GM19239 (cell line): ENCODE data around the gene CDH15.

Experiments used
- DNase-seq: peaks from one replicate; pipeline ENCODE4 v3.0.0; 2011; ENCODE audit warnings: low spot score; ENCODE audit not compliant: insufficient read length
- FAIRE-seq: peaks from 2 replicates; lab custom pipeline; 2011; peaks lifted over from hg19 to GRCh38; lab: Jason Lieb, UNC

Gene CDH15

GRCh38 chr16:89171216-89172170, at the start of gene CDH15:
TSS of gene CDH15 (plus strand) at chr16:89171748. CDS start at chr16:89171832, 84 bp downstream.
- peak; percentile 97 for DNase-seq
- peak; percentile 97 for FAIRE-seq

GRCh38 chr16:89122322-89122851, 49.2 kb upstream of the CDH15 start:
- DNase-seq (peak; percentile 76), FAIRE-seq (no peak)

DNA sequence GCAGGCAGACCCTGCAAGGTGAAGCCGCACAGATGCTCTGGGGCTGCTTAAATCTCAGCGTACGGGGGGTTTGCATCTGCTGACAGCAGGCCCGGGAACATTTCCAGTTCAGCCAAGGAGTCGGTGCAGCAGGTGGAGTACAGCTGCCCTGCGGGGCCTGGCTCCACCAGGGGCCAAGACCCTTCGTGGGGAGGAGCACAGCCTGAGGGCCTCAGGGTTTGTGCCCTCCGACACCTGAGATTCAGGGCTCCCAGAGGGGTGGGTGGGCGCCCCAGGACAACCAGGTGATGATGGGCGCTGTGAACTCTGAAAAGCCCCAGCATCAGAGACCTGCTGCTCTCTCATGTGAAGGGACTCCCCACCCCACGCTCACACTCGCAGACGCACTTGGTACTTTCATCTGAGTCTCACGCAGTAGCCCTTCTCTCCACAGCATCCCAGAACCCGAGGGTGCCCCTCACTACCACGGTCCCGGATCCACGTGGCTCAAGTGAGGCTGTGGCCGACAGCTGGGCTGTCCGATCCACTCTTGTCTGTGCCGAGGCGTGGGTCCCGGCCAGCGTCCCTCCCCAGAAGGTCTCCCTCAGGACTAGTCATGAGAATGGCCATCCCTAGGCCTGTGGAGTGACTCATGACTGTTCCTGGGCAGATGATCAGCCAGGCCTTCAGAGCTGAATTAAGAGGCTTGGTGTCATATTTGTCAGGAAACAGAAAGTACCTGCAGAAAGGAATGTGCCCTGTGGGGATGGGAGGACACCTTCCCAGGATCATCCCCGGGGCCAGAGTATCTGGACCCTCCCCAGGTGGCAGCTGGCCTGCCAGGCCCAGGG, 48.3 kb upstream of the CDH15 start:
- DNase-seq: no peak
- no peak for FAIRE-seq

DNA sequence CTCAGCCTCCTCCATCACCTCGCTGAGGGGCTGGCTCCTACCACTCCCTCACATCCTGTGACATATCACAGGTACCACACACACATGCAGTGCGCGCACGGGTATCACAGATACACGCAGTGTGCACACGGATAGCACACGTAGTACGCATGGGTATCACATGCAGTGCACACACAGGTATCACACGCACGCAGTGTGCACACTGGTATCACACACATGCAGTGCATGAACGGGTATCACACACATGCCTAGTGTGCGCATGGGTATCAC, 47.8 kb upstream of the CDH15 start:
- FAIRE-seq (no peak), DNase-seq (no peak)

DNA sequence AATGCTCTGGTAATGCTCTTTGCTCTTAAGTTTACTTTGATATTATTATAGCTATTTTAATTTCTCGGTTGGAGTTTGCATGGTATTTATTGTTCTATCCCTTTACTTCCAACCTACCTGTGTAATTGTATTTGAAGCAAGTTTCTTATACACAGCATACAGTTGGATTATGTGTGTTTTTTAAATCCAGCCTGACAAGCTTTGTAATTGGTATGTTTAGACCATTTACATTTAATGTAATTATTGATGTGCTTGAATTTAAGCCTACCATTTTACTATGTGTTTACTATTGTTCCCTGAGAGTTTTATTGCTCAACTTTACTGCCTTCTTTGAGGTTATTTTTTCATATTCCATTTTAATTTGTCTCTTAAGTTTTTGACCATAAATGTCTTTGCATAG, 42.2 kb upstream of the CDH15 start:
- no peak for DNase-seq
- no peak for FAIRE-seq

DNA sequence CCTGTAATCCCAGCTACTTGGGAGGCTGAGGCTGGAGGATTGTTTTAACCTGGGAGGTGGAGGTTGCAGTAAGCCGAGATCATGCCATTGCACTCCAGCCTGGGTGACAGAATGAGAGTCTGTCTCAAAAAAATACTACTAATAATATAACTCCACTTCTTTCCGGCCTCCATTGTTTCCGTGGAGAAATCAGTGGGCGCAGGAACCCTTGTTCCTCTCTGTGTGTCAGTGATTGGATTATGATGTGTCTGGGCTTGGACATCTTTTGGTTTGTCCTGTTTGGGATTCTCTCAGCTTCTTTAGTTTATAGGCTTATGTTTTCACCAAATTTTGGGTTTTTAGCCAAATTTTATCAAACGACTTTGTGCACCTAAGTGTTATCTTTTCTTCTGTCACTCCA, 41.1 kb upstream of the CDH15 start:
- no peak for DNase-seq

DNA sequence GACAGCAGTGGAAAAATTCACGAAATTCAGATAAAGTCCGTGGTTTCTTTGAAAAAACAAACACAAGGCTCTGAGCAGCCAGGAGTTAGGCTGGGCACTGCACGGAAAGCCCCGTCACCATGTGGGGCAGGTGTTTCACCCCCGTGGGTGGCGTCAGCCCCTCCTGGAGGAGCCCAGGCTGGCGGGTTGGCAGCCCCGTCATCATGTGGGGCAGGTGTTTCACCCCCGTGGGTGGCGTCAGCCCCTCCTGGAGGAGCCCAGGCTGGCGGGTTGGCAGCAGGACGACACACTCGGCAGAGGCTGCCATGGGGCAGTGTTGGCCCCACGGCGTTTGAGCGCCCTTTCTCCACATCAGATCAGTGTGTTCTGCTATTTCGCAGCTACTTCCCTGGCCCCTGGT, 39.8 kb upstream of the CDH15 start:
- no peak for DNase-seq
- FAIRE-seq: no peak

More for the DNA sequence above, 41.1 kb upstream of the CDH15 start:
- no peak for FAIRE-seq

DNA sequence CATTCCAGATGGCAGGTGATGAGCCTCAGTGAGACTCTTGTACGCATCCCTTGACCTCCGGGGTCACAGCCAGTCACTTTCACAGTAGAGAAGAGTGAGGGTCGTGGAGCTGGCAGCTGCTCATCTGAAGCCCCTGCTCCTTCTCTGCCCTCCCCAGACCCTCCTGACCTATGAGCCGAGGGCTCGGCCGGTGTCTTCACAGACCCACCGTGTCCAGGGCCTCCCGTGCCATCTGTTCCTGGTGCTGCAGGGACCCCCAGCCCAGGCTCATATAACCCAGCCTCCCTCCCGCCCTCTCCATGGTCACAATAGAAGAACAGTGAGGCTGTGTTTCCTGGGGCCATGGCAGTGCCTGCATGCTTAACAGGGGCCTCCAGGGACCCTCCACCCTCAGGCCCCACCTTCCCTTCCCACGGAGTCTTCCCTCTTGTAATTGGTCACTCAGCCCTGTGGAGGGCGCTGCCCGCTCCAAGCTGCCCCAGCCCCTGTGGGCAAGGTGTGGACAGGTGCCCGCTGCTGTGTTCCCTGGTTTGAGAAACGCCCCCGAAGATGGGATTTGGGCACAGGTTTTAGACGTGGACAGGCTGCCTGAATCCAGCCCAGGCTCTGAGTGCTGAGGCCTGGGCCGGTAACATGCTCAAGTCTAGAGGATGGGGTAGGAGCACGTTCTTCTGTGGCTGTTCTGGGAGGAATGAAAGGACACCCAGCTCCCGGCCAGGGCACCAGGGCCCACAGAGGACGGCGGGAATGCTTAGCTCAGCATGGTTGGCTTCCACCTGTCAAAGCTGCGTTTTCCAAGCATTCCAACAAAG, 39.1 kb upstream of the CDH15 start:
- no peak for FAIRE-seq

GRCh38 chr16:89133457-89134127, 38.0 kb upstream of the CDH15 start:
- DNase-seq (no peak), FAIRE-seq (no peak)

More for the DNA sequence above, 39.1 kb upstream of the CDH15 start:
- DNase-seq: no peak

GRCh38 chr16:89134269-89134668, 37.3 kb upstream of the CDH15 start:
- FAIRE-seq (no peak), DNase-seq (no peak)

DNA sequence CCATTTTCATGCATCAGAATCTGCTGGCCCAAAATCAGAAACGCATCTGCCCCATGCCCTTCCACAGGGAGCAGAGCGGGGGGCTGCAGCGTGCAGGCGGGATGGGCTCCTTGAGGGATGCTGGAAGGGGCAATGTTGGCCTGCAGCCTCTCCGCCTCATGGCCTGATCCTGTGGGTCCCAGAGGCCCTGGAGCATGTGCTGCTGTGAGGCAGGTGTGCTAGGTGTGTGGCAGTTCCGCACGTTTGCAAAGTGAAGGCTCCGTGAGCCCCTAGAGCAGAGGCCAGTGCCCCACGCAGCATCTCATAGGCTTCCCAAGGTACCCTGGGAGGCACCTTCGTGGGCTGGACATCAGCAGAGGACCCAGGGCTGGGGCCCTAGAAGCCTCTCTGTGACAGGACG, 36.4 kb upstream of the CDH15 start:
- no peak for DNase-seq
- no peak for FAIRE-seq

DNA sequence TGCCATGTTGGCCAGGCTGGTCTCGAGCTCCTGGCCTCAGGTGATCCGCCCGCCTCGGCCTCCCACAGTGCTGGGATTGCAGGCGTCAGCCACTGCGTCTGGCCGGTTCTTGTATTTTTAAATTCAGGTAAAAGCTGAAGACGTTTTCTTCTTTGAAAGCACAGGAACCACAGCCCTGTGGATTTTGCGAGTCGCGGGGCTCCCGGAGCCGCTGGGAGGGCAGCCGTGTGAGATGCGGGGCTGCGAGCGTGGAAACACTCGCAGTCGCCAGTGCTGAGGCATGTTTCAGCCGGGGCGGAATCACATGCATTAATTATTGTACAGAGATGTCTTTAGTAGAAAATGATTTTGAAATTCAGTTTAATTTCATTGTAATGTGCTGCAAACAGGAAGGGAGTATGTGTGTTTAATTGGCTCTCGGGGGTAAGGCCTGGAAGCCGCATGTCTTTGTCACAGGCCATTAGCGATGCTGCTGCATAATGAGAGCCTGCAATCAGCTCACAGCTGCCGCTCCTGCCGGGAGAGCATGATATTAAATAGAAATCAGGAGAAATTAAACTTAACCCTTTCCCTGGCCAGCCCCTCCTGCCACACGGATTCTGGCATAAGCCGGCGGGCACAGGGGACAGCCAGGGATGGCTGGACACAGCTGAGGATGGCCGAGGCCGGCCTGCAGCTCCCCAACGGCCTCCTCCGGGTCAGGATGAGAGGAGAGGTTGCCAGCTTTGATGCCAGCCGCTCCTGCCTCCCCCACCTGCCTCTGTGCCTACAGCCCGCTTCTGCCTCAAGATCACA, 35.4 kb upstream of the CDH15 start:
- FAIRE-seq (no peak), DNase-seq (no peak)

DNA sequence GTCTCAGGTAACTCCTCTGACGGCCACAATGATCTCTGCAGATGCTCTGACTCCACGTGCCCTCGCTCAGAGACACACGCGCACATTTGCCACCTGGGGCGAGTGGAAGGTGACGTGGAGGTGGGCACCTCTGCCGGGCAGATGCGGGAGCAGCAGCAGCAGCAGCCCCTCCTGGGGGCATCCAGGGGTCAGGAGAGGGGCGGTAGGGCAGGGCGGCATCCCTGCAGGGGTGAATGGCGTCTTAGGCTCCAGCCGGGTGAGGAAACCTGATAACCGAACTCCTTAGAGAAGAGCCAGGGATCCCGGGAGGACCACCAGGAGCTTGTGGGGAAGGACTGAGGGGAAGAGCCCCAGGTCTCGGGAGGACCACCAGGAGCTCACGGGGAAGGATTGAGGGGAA, 34.6 kb upstream of the CDH15 start:
- FAIRE-seq: no peak
- no peak for DNase-seq

DNA sequence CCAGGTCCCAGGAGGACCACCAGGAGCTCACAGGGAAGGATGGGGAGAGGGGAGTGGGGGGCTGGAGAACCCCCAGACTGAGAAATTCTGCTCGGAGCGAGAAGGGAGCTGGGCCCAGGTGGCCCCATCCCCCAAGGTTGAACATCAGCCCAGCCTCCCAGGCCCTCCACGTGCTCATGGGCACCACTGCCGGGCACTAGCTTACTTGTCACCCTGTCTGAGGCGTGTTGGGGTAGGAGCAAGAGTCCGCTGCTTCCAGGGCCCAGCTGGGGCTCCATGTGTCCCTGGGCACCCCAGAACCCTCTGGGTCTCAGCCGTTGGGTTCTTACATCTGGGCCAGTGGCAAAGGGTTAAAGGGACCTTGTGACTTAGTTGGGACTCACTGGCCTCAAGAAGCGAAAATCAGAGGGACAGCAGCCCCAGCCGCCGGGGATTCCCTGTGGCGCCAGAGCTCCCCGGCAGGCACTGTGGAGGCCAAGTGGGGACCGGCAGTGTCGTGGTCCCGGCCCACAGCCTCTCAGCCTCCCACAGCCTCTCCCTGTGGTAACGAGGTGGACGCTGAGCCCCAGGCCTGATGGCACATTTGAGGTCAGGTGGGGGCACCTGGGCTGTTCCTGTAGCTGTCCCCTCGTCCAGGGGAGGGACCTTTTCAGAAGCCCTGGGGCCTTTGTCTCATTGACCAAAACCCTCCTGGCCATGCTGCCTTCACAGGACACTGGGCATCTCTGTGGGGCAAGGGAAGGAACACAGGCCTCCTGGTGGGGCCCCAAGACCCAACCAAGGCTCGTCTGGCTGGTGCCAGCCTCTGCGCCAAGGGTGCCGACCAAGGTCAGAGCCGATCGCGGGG, 33.7 kb upstream of the CDH15 start:
- DNase-seq: no peak
- no peak for FAIRE-seq

- FAIRE-seq: no peak
- DNase-seq: no peak
These were observed 33.1 kb upstream of the CDH15 start for GRCh38 chr16:89138513-89138795.

- no peak for FAIRE-seq
- DNase-seq: no peak
These were observed 32.6 kb upstream of the CDH15 start for GRCh38 chr16:89138843-89139520.

DNA sequence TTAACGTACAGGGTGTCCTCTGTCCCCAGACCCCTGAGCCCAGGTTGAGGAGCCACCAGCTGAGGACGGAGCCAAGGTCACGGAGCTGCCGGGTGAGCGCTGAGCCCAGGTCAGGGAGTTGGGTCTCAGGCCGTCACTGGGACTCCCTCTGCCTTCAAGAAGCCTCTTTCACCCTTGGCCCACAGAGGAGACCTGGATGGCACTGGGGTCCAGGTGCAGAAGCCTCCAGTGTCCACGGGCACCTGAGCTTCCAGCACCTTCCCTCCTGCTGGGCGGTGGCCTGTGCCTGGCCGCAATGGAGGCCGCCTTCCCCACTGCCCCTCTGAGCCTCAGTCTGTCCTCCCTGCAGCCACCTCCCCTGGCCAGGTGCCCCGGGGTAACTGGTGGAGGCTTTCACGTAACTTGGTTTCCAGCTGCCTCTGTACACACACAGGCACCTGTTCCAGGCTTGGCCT, 31.6 kb upstream of the CDH15 start:
- FAIRE-seq (no peak), DNase-seq (no peak)

DNA sequence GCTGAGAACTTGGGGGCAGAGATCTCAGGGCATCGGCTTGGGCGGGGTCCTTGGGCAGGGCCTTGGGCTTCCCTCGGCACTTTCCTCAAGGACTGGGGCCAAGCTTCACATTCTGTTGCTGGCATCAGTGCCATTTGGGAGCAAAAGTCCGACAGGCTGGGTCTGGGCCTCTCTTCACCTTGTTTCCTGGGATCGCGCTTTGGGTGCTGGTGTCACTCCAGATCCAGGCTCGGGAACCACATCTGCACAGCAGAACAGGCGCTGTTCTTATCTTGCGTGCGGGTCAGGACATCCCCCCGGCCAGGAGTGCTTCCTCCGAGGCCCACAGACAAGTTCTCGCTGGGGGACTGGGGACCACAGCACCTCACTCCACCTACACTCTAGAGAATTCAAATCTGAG, 31.1 kb upstream of the CDH15 start:
- DNase-seq (no peak), FAIRE-seq (no peak)
